Measurements from ENCODE around the gene BRAP.

DNA sequence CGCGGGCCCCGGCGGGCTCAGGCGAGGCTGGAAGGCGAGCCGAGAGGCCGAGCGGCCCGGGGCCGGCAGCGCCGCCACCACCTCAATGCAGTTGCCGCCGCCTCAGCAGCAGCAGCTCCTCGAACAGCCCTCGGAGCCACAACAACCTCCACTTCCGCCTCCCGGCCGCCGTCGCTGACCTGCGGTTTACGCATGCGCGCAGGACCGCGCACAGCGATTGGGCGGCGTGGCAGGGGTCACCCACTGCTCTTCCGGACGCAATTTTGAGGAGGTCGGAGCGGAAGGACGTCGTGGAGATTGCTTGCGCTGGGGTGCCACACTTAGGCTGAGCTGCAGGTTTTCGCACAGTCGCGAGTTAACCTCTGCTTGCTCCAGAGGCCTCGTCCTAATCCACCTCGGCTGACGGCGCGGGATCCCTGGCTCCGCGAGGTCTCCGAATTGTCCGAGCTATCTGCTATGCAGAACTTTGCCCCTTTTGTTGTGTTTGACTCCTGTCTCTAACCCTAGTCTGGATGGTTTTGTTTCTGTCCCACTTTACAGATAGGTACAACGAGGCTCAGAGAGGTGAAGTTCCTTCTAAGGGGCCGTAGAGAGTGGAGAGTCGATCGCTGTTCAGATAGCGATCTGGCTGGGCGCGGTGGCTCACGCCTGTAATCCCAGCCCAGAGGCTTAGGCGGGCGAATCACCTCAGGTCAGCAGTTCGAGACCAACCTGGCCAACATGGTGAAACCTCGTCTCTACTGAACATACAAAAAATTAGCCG lies at the start of gene BRAP, which contains the start of gene ACAD10:
- TF ChIP-seq, protein P1, sequence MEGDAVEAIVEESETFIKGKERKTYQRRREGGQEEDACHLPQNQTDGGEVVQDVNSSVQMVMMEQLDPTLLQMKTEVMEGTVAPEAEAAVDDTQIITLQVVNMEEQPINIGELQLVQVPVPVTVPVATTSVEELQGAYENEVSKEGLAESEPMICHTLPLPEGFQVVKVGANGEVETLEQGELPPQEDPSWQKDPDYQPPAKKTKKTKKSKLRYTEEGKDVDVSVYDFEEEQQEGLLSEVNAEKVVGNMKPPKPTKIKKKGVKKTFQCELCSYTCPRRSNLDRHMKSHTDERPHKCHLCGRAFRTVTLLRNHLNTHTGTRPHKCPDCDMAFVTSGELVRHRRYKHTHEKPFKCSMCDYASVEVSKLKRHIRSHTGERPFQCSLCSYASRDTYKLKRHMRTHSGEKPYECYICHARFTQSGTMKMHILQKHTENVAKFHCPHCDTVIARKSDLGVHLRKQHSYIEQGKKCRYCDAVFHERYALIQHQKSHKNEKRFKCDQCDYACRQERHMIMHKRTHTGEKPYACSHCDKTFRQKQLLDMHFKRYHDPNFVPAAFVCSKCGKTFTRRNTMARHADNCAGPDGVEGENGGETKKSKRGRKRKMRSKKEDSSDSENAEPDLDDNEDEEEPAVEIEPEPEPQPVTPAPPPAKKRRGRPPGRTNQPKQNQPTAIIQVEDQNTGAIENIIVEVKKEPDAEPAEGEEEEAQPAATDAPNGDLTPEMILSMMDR (IDR thresholded peaks at IDR 0.05): peak; percentile 15; the same call in 1 of the 2 replicates
- no peak for TF ChIP-seq ZFX (IDR thresholded peaks at IDR 0.05; ENCODE audit: borderline replicate concordance)

Measured in 22Rv1 (cell line).